GM19351 (cell line): ENCODE measurements around the gene PUS1.

Experiments used
- ATAC-seq: cut with Tn5 transposase; IDR thresholded peaks from one replicate; pipeline ENCODE4 v1.9.1; 2021; ENCODE audit warnings: mild to moderate bottlenecking, moderate library complexity; ENCODE audit not compliant: unreplicated experiment

Gene PUS1

DNA sequence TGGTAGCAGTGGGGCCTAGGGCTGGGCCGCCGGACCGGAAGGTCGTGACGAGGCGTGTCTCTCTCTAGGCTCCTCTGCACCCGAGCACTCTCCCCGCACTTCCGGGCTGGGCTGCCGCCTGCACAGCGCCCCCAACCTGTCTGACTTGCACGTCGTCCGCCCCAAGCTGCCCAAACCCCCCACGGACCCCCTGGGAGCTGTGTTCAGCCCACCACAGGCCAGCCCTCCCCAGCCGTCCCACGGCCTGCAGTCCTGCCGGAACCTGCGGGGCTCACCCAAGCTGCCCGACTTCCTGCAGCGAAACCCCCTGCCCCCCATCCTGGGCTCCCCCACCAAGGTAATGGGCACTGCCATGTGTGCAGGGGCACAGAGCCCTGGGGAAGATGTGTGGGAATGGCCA, 13.3 kb upstream of the PUS1 start:
- ATAC-seq, result no peak

DNA sequence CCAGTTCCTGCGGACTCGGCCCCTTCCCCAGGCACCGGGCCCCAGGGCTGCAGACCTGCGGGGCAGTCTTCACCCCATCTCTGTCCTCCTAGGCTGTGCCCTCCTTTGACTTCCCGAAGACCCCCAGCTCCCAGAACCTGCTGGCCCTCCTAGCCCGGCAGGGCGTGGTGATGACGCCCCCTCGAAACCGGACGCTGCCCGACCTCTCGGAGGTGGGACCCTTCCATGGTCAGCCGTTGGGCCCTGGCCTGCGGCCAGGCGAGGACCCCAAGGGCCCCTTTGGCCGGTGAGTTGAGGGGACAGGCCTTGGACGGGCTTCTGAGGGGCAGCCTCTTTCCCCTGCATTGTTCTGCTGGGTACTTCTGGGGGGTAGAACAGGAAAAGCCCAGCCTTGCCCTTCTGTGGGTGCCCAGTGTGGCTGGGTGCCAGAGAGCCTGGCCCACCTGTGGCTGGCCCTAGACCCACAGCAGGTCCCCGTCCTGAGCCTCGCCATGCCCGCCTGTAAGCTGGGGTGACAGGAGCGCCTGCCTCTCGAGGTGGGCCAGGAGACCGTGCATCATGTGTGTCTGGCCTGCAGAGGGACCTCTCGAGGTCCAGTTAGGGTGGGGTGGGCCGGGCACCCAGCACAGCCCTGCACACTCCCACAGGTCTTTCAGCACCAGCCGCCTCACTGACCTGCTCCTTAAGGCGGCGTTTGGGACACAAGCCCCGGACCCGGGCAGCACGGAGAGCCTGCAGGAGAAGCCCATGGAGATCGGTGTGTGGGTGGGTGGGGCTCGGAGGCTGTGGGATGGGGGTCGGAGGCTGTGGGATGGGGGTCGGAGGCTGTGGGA, 12.6 kb upstream of the PUS1 start:
- ATAC-seq, result no peak

DNA sequence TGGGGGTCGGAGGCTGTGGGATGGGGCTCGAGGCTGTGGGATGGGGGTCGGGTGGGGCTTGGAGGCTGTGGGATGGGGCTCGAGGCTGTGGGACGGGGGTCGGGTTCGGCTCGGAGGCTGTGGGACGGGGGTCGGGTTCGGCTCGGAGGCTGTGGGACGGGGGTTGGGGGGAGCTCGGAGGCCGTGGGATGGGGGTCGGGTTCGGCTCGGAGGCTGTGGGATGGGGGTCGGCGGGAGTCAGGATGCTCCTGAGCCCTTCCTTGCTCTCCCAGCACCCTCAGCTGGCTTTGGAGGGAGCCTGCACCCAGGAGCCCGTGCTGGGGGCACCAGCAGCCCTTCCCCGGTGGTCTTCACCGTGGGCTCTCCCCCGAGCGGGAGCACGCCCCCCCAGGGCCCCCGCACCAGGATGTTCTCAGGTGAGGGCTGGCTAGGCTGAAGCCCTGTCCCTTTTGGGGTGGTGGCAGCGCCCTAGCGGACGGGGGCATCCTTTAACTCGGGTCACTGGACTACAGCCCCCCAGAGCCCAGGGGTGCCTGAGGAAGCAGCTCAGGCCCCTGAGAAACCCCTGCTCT, 11.9 kb upstream of the PUS1 start:
- no peak for ATAC-seq

- no peak for ATAC-seq
Measured at GRCh38 chr12:131917711-131918306, 11.3 kb upstream of the PUS1 start.

DNA sequence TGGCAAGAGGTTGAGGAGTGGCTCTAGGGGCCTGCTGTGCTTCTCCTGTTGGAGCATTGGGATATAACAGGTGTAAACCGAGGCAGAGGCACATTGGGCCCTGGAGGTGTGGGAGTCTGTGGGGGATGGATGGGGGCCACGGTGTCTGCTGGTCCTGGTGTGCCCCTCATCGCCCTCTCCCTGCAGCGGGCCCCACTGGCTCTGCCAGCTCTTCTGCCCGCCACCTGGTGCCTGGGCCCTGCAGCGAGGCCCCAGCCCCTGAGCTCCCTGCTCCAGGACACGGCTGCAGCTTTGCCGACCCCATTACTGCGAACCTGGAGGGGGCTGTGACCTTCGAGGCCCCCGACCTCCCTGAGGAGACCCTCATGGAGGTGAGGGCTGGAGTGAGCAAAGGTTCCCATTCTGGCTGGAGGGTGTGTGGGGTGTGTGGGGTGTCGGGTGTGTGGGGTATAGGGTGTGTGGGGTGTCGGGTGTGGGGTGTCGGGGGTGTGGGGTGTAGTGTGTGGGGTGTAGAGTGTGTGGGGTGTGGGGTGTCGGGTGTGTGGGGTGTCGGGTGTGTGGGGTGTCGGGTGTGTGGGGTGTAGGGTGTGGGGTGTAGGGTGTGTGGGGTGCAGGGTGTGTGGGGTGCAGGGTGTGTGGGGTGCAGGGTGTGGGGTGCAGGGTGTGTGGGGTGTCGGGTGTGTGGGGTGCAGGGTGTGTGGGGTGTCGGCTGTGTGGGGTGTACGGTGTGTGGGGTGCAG, 10.6 kb upstream of the PUS1 start:
- ATAC-seq, result no peak

GRCh38 chr12:131919051-131919347, 10.1 kb upstream of the PUS1 start:
- ATAC-seq, result no peak

DNA sequence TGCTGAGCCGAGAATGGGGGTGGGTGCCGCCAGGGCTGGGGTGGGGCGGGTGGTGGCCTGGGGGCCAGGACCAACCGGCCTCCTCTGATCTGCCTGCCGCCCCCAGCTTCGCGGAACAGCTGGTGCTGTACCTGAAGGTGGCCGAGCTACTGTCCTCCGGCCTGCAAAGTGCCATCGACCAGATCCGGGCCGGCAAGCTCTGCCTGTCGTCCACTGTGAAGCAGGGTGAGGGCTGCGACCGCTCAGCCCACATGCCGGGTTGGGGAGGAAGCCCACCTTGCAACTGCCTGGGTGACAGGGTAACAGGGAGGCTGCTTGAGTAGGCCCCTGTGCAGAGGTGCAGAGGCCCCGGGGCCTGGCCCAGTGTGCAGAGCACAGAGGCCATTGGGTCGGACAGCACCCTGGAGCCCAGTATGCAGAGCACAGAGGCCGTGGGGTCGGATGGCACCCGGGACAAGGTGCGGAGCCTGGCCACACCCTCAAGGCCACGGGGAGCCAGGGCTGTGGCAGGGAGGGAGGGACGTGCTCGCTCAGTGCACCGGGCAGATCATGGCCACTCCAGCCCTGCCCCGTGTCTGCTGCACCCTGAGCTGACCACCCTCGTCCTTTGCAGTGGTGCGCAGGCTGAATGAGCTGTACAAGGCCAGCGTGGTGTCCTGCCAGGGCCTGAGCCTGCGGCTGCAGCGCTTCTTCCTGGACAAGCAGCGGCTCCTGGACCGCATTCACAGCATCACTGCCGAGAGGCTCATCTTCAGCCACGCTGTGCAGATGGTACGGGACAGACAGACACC, 9.5 kb upstream of the PUS1 start:
- no peak for ATAC-seq

DNA sequence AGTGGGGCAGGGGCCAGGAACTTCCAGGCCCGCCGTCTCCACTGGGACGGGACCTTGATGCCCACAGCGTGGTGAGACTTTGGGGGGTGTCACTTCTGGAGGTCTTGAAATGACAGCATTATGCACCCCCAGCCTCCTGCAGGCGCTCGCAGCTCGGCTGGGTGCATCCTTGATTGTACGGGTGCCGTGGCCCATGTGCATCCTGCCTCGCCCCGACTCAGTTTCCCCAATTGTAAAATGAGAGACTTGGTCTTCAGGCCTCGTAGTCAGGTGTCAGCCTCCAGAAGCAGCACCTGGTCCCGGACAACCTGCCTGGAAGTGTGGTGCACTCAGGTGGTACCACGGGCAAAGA, 8.9 kb upstream of the PUS1 start:
- no peak for ATAC-seq

- no peak for ATAC-seq
Measured at GRCh38 chr12:131920902-131921840, 7.9 kb upstream of the PUS1 start.

- no peak for ATAC-seq
Measured at GRCh38 chr12:131921866-131922769, 7.0 kb upstream of the PUS1 start.

DNA sequence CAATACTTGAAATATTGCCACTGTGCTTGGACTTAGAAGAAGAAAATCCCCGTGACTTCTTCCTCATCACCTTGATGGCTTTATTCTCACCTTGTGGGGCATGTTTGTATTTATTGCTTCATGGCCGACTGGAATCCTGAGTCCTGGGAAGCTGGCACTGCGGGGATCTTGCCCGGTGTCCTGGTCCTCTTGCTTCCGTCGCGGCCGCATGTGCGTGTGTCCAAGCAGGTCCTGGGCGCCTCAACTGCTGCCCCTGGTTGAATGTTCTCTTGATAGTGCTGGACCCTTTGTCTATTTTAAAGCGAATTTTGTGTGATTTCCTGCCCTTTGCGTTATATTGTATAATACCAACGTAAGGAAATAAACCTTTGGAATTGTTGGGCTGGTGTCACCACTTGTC, 6.3 kb upstream of the PUS1 start:
- ATAC-seq, result no peak

DNA sequence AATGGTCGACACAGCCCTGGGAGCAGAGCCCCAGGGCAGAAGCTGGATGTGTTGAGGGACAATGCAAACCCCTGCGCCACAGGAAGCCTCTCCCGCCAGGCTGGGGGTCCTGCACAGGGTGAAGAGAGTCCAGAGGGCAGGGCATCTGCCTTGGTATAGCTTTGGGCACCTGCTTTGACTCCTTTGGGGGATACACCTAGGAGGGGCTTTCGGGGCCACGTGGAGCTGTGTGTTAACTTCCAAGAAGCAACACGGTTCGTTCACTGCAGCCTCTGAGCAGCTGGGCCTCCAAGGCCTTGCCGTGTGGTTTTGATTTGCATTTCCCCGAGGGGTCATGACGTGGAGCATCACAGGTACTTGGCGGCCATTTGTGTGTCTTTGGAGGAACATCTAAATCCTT, 5.8 kb upstream of the PUS1 start:
- peak; percentile 87 for ATAC-seq

GRCh38 chr12:131927110-131928079, 1.7 kb upstream of the PUS1 start:
- ATAC-seq, result no peak

- ATAC-seq, result peak; percentile 2
Measured at GRCh38 chr12:131928080-131928710, 881 bp upstream of the PUS1 start.

DNA sequence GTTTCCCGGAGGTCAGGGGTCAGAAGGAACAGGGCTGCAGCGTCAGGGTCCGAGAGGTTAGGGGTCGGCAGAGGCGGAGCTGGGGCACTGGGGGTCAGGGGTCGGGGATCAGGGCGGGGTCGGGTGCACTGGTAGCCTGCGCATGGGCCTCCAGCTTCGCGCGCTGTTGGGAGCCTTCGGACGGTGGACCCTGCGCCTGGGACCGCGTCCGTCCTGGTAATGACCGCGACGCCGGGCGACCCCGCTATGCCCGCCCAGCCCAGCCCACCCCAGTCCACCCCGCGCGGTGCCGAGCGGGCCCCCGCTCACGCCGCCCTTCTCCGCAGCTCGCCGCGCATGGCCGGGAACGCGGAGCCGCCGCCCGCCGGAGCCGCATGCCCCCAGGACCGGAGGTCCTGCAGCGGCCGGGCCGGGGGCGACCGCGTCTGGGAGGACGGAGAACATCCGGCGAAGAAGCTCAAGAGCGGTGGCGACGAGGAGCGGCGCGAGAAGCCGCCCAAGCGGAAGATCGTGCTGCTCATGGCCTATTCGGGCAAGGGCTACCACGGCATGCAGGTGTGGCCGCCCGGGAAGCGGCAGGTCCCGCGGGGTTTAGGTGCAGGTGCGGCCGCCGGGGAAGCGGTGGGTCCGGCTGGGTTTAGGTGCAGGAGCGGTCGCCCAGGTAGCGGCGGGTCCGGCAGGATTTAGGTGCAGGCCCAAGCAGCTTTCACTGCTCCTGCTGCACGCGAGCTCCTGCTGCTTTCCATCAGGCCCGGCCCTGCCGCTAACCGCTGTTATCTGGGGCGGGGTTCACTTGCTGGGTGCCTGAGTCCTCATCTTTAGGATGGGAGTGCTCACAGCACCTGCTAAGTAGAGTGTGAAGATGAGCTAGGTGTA, 743 bp downstream of the PUS1 start:
- peak; percentile 24 for ATAC-seq

- no peak for ATAC-seq
Measured at GRCh38 chr12:131930510-131930909, 1.4 kb downstream of the PUS1 start.
